ENCODE measurements around the gene DGKH.
"Not testable (repeated sequence)": the region's sequence is repeated elsewhere in the genome, so short reads cannot be mapped to it uniquely, and the experiment has no call there.

The DGKH gene

DNA sequence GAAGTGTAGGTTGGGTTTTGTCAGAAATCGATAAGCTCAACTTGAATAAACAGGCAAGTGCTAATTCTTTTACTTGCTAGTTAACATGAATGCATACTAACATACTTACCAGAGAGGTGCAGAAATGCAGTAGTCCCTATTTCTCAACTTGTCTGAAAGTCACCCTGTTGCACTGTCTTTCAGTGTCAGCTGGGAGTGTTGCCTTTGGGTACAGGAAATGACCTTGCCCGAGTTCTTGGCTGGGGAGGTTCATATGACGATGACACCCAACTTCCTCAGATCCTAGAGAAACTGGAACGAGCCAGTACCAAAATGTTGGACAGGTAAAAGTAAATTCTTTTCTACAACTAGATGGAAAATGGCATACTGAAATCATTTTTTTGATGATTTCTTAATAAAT, 120.0 kb downstream of the DGKH start:
- no peak for DNase-seq

DNA sequence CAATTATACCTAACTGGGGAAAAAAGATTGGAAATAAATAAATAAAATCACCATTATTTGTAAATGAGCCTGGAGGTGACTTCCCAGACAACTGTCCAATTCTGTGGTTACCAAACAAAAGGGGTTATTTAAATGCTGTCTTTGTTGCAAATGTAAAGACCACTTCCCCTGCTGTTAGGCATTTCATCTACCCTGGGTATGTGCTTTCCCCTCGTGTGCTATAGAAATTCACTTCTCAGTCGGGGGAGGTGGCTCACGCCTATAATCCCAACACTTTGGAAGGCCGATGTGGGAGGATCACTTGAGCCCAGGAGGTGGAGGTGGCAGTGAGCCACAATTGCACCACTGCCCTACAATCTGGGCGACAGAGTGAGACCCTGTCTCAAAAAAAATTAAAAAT, 121.6 kb downstream of the DGKH start:
- no peak for DNase-seq

DNA sequence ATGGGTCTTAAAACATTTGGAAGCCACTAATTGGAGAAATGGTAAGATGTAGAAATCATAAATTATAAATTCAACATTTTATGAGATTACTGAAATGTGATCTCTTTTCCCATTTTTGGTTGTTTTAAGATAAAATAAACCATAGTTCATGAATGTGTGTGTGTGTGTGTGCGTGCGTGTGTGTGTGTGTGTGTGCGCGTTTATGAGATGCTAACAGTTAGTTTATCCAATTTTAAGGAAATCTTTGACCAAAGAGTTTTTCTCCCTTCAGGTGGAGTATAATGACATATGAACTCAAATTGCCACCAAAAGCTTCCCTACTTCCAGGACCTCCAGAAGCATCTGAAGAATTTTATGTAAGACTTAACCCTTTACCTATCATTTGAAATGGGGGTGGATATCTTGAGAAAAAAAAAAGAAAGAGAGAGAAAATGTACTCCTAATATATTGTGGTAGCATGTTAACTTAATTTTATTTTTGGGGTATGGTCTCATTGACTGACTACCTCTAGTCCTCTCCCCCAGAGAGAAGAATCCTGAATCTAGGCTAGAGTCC, 125.4 kb downstream of the DGKH start:
- DNase-seq: no peak

DNA sequence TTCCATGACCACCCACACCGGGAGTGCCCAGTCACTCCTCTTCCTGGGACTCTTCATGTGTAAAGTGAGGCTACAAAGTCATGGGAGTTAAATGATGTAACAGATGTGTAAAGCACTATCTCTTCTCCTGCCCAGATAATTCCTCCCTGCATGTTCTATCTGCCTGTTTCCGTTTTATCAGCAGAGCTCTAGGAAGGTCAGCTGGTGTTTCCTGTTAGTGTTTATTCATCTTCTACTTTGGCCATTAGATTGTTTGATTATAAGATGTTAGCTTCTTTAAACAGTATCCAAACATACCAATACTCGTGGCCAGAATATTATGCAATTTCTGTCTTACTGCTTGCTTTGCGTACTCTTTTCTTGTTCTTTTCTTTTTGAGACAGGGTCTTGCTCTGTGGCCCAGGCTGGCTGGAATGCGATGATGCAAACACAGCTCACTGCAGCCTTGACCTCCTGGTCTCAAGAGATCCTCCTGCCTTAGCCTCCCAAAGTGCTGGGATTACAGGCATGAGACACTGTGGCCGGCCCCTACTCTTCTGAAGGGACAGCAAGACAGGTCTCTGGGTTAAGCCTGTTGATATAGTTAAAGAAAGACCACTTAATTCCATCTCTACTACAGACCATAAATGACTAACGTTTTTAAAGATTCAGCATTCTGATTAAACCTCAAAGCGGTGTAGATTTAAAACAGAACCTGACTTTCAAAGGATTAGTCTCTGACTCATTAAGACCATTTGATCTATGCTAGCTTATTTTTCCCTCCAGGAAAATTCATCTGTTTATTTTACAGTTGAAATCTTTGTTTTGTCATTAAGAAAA, 126.1 kb downstream of the DGKH start:
- DNase-seq: no peak

DNA sequence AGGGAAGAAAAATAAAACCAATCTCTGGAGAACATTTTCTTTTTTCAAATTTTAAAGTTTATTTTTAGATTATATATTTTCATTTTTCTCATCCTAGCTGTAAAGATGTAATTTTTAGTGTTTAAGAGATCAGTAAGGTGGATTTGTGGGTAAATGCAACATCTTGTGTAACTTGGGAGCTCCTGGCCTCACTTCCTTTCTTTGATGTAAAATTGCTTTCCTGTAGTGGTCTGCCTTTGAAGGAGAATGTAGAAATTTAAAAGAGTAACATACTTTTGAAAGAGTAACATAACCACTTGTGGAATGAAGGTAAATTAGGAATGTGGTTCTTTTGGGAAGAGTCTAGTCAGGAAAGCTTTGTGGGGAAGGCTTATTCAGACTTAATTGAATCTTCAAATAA, 127.8 kb downstream of the DGKH start:
- no peak for DNase-seq

DNA sequence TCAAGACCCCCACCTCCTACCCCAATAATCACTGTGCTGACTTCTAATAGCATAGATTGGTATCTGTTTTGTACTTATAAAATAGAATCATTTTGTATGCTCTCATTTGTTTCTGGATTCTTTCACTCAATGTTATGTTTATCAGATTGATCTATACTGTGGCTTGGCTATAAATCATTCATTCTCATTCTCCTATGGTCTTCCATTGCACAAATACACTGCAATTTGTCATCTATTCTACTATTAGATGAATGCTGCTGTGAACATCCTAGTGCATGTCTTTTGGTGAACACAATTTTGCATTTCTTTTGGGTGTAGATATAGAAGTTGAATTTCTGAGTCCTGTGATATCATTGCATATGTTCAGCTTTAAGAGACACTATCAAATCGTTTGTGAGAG, 128.7 kb downstream of the DGKH start:
- DNase-seq: no peak

DNA sequence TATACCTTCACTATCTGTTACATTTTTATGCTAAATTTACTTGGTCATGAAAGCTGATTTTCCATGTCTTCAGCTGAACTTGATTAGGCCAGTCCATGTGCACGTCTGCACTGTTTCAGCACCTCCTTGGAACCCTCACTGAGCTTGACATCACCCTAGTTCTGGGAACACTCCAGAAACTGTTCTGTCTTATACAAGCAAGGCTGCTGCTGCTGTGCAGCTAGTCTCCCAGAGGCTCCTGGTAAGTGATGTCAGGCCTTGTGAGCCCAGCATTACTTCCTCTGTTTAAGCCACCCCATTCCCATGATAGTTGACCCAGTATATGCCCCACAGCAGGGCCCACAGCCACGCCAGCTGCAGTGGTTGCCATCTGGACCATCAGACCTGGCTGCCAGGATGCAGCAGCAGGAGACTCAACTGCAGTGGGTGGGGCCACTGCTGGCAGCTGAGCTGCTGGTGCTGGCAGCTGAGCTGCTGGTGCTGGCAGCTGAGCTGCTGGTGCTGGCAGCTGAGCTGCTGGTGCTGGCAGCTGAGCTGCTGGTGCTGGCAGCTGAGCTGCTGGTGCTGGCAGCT, 133.0 kb downstream of the DGKH start:
- no peak for DNase-seq

DNA sequence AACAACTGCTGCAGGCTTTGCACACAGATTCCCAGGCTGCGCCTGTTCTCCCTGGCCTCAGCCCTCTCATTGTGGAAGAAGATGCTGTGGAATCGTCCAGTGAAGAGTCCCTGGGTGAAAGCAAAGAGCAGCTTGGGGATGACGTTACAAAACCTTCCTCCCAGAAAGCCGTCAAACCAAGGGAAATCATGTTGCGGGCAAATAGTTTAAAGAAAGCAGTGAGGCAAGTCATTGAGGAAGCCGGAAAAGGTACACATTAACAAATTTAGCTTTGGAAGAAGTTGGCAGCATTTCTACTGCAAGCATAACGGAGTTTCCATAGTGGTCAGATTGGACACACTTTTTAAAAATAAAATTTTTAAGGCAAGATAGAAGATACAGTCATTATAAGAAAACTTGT, 140.6 kb downstream of the DGKH start:
- DNase-seq: no peak

DNA sequence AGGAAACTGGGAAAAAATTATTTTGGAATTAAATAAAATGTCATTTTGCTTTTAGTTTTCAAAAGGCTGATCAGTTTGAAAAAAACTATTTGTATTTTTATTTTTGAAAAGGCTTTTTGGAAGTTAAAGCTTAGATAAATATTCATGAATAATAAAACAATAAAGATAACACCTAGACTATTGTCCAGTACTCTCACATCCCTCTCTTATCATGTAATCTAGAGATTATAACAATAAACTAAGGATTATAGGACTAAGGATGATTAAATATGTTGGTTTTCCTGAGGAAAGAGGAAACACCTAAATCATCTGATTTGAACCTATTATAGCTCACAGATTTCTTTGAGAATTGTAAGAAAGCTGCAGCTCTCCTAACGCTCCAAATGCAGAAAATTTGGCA, 142.1 kb downstream of the DGKH start:
- DNase-seq: no peak

DNA sequence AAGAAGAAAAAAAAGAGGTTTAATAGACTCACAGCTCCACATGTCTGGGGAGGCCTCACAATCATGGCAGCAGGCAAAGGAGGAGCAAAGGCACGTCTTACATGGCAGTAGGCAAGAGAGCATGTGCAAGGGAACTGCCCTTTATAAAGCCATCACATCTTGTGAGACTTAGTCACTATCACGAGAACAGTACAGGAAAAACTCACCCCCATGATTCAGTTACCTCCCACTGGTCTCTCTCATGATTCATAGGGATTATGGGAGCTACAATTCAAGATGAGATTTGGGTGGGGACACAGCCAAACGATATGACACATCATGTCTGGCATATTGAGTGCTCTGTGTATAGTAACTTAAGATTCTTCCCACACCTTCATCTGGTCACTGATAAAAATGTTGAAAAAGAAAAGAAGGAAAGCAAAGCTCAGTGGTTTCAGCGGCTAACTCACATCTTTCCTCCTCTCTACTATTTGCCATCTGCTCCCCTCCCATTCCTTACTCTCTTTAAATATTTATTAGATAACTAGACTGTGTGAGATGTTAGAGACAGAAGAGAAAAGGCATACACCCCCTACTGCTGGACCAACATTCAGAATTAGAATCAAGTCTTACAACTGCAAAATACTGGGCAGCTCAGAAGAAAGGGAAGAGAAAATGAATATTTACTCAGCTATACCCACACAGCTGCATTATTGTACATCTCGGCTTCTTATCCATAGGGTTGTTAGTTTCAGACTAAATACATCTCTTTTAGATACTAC, 163.4 kb downstream of the DGKH start:
- DNase-seq: no peak

DNA sequence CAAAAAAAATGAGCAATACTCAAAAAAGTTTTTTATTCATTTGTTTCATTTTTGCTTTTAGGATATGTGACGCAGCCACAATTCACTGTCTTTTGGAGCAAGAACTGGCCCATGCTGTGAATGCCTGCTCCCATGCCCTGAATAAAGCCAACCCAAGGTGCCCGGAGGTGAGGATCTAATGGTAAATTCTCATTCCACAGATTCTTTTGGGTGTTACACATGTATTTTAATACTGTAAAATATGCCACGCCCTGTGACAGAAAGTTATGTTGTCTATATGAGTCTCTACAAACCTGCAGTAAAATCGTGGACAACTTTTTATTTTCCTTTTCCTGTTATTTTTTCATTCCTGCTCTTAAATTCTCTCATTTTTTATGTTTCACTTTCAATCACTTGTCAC, 166.0 kb downstream of the DGKH start:
- no peak for DNase-seq

DNA sequence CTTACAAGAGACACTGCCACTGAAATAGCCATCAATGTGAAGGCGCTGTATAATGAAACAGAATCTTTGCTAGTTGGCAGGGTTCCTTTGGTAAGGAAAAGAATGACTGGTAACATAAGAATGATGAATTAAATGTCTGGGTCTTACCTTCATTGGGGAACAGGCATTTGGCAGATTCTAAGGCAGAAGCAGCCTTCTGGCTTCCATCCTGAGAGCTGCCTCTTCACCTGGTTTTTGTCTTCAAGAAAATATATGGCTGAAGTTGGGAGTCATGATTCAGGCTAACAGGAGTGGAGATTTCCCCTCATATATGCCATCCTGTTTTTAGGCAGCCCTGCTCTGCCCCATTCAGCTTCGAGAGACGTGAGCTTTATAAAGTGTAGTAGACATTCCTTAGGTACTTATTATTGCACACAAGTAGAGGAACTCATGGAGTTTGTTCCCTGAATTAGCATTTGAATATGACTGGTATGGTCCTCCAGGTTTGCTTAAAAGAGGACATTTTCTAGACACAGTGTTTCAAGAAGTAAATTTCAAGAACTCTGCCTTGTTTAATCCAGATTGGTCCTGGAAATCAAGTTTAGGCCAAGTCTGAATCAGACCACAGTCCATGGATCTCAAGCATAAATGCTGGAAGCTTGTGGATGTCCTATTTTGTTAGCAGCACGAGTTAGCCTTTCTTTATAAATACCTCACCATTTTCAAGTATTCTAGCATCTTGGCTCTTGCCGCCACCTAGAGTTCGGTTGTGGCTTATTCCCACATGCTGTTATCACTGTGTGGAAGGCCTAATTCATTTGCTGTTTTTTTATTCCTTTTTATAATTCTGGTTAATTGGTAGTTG, 167.4 kb downstream of the DGKH start:
- DNase-seq: no peak

DNA sequence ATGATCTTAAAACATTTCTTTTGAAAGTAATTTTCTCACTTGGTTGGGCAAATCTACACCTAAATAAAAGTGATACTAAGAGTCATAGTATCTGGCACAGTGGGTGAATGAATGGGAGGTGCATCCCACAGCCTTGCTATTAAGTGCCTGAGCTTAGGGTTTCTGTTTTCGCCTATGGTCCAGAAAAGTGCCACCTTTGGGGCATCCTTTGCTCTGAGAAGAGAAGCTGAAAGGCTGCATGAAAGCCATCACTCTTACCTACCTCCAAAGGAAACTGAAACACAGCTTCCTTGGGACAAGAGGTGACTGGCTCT, 167.9 kb downstream of the DGKH start:
- no peak for DNase-seq

DNA sequence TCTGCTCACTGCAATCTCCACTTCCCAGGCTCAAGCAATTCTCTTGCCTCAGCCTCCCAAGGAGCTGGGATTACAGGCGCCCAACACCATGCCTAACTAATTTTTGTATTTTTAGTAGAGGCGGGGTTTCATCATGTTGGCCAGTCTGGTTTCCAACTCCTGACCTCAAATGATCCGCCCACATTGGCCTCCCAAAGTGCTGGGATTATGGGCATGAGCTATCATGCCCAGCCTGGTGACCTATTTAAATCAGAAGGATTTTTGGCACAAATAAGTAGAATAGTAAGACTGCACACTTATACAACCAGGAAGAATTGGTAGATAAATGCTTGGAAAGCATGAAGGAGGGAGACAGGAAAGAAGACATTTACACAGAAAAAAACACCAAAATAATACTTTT, 170.1 kb downstream of the DGKH start:
- DNase-seq: no peak

DNA sequence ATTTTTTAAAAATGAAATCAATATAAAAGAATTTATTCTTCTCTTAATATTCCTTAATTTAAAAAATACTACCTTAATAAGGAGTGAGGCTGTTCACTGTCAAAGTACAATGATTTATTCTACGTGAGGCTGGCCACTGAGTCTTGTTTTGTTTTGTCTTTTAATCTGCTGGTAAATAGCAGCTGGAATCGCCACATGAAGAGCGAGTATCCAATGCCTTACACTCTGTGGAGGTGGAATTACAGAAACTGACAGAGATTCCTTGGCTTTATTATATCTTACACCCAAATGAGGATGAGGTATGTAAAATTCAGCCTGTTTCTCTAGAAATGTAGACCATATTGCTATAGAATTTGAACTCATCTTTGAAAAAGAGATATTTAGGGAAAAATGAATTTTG, 170.6 kb downstream of the DGKH start:
- DNase-seq: no peak

DNA sequence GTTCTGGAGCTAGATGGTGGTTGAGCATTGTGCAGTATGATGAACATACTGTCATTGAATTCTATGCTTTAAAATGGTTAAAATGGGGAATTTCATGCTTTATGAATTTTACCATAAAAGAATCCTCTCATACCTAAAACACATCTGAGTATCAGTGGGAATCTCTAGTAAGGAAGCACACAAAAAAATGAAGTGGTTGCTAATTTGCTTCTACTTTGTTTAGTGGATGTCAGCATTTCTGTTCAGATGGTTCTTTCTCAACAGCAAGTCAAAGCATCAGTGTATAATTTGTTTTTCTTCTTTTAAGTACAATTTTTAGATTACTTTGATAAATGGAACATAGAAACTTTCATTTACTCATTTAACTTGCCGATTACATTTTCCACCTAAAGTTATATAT, 171.4 kb downstream of the DGKH start:
- no peak for DNase-seq

DNA sequence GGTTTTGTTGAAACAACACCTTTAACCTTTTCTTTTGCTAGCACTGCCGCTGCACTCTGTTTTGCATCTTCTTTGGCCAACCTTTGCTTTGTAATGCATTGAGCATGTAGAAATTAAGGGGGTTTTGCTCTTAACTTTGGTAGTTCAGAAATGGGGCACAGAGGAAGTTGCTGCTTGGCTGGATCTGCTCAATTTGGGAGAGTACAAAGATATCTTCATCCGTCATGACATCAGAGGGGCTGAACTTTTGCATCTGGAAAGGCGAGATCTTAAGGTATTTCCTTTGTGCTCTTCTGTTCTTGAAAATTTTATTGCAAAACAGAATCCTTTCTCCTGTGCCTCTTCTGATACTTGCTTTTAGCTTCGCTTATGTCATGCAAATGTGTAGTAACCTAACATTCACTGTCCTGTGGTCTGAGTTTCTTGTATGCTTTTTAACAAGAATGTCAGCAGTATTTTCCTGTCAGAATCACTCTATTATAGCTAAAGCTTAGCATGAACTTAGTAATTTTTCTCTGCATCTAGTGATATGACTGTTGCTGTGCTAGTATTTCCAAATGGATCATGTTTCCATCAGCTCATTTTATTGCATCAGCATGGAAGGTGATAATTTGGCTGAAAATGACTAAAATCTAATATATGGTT, 172.8 kb downstream of the DGKH start:
- DNase-seq: no peak

DNA sequence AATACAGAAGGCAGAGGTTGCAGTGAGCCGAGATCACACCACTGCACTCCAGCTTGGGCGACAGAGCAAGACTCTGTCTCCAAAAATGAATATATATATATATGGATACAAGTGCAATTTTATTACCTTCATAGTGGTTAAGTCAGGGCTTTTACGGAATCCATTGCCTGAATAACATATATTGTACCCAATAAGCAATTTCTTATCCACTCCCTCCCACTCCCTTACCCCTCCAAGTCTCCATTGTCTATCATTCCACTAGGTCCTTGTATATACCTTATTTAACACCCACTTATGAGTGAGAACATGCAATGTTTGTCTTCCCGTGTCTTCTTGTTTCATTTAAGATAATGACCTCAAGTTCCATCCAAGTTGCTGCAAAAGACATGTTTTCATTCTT, 175.2 kb downstream of the DGKH start:
- no peak for DNase-seq

DNA sequence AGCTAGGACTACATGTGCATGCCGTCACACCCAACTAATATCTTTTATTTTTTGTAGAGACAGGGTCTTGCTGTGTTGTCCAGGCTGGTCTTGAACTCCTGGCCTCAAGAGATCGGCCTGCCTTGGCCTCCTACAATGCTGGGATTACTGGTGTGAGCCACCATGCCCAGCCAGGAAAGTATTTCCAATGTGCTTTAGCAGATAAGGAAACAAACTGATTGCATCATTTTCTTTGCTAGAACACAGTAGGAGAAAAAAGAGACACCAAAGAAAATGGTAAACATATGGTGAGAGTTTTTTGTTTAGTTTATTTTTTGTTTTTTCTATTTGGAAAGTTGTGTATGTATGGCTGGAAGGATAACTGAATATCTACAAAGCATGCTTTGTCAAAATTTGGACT, 176.6 kb downstream of the DGKH start:
- no peak for DNase-seq

DNA sequence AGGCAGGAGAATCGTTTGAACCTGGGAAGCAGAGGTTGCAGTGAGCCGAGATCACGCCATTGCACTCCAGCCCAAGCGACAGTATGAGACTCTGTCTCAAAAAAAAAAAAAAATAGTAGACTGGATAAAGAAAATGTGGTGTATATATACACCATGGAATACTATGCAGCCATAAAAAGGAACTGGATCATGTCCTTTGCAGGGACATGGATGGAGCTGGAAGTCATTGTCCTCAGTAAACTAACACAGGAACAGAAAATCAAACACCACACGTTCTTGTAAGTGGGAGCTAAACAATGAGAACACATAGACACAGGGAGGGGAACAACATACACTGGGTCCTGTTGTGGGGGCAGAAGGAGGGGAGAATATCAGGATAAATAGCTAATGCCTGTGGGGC, 178.3 kb downstream of the DGKH start:
- not testable (repeated sequence) for DNase-seq

DNA sequence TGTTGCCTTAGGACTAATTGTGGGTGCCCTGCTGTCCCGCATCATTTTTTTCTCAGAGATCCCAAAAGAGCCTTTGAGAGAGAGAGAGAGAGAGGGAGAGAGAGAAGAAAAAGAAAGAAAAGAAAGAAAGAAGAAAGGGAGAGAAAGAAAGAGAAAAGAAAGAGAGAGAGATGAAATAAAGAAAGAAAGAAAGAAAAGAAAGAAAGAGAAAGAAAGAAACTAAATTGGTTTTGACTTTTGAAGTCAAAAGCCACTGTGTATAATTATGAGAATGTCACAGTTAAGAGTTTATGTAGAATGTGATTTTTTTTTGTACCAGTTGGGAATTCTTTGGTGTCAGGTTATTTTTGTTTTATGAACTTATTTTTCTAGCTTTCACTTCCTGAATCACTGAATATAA, 180.1 kb downstream of the DGKH start:
- DNase-seq: no peak

DNA sequence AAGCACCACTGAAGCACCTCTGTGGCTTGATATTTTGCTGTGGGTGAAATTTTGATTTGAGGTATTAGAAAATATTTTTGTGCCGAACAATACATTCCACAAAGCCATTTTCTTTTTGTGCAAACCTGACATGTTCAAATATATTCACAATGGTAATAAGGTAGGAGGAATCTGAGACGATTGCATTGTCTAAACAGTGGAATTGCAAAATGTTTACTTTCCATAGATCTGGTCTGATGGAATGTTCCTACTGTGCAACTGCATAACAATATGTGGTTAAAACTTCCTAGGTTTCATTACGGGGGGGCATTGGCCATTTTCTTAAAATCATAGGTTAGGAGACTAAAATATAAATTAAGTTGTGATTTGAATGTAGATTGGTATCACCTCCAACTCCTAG, 180.8 kb downstream of the DGKH start:
- DNase-seq: no peak

DNA sequence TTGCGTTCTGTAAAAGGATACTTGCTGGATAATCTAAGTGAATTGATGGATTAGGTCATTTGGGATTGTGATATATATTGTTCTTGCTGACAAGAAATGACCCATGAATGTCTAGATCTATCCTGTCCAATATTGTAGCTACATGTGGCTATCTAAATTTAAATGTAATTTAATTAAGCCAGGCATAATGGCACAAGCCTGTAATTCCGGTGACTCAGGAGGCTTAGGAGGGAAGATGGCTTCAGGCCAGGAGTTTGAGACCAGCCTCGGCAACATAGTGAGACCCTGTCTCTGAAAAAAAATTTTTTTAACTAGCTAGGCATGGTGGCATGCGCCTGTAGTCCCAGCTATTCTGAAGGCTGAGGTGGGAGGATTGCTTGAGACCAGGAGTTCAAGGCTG, 184.2 kb downstream of the DGKH start:
- no peak for DNase-seq

Measured in DMS153 (cell line).